Left hindlimb (tissue), 1 donor: ENCODE data around the gene KCTD15.

ENCODE experiments used
- DNase-seq: peaks from one replicate; pipeline ENCODE4 v3.0.0-alpha.2; 2018

KCTD15 gene

GRCh38 chr19:33772102-33772857, 24.4 kb upstream of the KCTD15 start:
- peak; percentile 12 for DNase-seq

- no peak for DNase-seq
These were observed 23.9 kb upstream of the KCTD15 start for GRCh38 chr19:33772858-33773180.

GRCh38 chr19:33773704-33774624, 22.7 kb upstream of the KCTD15 start:
- no peak for DNase-seq

- DNase-seq = no peak
These were observed 21.9 kb upstream of the KCTD15 start for GRCh38 chr19:33774751-33775150.

GRCh38 chr19:33775731-33776487, 20.8 kb upstream of the KCTD15 start:
- DNase-seq = no peak

GRCh38 chr19:33777351-33777750, 19.3 kb upstream of the KCTD15 start:
- DNase-seq = no peak

- no peak for DNase-seq
These were observed 18.9 kb upstream of the KCTD15 start for GRCh38 chr19:33777753-33778088.

GRCh38 chr19:33778089-33778791, 18.4 kb upstream of the KCTD15 start:
- peak; percentile 85 for DNase-seq

- no peak for DNase-seq
These were observed 16.8 kb upstream of the KCTD15 start for GRCh38 chr19:33779849-33780248.

- DNase-seq = no peak
These were observed 16.4 kb upstream of the KCTD15 start for GRCh38 chr19:33780251-33780650.

GRCh38 chr19:33780746-33781145, 15.9 kb upstream of the KCTD15 start:
- no peak for DNase-seq

- no peak for DNase-seq
These were observed 15.2 kb upstream of the KCTD15 start for GRCh38 chr19:33781415-33781935.

- no peak for DNase-seq
These were observed 14.7 kb upstream of the KCTD15 start for GRCh38 chr19:33781996-33782395.

GRCh38 chr19:33784432-33784831, 12.2 kb upstream of the KCTD15 start:
- no peak for DNase-seq

- DNase-seq = no peak
These were observed 10.9 kb upstream of the KCTD15 start for GRCh38 chr19:33785795-33786194.

- DNase-seq = no peak
These were observed 8.0 kb upstream of the KCTD15 start for GRCh38 chr19:33788676-33789075.

- DNase-seq = no peak
These were observed 7.3 kb upstream of the KCTD15 start for GRCh38 chr19:33789344-33789743.

- DNase-seq = no peak
These were observed 1.8 kb upstream of the KCTD15 start for GRCh38 chr19:33794683-33795369.

- peak; percentile 93 for DNase-seq
These were observed 1.1 kb upstream of the KCTD15 start for GRCh38 chr19:33795370-33796163.

GRCh38 chr19:33797802-33798671, 1.4 kb downstream of the KCTD15 start:
- peak; percentile 70 for DNase-seq
